ENCODE measurements around the gene IRF2BP1. TPM values are rescaled to one million over a fixed set of nuclear protein-coding genes. Genes with fewer than 3 reads are reported as not detected.

Gene IRF2BP1
- total and polyA plus RNA-seq, 2 of the 13 experiments (the other 11 are each of a cell fraction or from before 2014, with no cell fraction given) = 4.3 to 14.3 TPM

GRCh38 chr19:45895519-45895972, 9.6 kb upstream of the IRF2BP1 start (continued):
- no peak; the same call in 1 of the 2 replicates for TF ChIP-seq ZNF275 (CRISPR knock-in tag; IDR thresholded peaks at IDR 0.05; ENCODE audit: borderline replicate concordance)
- no peak for TF ChIP-seq RBM39 (IDR thresholded peaks at IDR 0.05; ENCODE audit: low read depth, low read length, poor library complexity, severe bottlenecking)
- no peak for TF ChIP-seq AGO2 (optimal IDR thresholded peaks at IDR 0.05; ENCODE audit: low read depth, low read length)
- TF ChIP-seq RFXAP (CRISPR knock-in tag; IDR thresholded peaks at IDR 0.05; ENCODE audit: borderline replicate concordance) = peak; percentile 45; the same call in 1 of the 2 replicates
- no peak for TF ChIP-seq PAX8 (CRISPR knock-in tag; IDR thresholded peaks at IDR 0.05; ENCODE audit: borderline replicate concordance)
- no peak; the same call in 1 of the 2 replicates for TF ChIP-seq TARDBP (CRISPR knock-in tag; IDR thresholded peaks at IDR 0.05)
- TF ChIP-seq KDM6A (CRISPR knock-in tag; IDR thresholded peaks at IDR 0.05; ENCODE audit: low read depth) = peak; percentile 67
- TF ChIP-seq ZNF605 (CRISPR knock-in tag; IDR thresholded peaks at IDR 0.05) = 0 out of 2 replicates have a peak, but pooled peaks have one; percentile 20
- TF ChIP-seq ZNF564 (CRISPR knock-in tag; IDR thresholded peaks at IDR 0.05) = no peak
- TF ChIP-seq ZNF547 (CRISPR knock-in tag; IDR thresholded peaks at IDR 0.05) = no peak
- TF ChIP-seq ZNF687 (CRISPR knock-in tag; IDR thresholded peaks at IDR 0.05) = peak; percentile 82
- 0 out of 2 replicates have a peak, but pooled peaks have one; percentile 33 for TF ChIP-seq MXD4 (CRISPR knock-in tag; IDR thresholded peaks at IDR 0.05)
- TF ChIP-seq, protein P1, sequence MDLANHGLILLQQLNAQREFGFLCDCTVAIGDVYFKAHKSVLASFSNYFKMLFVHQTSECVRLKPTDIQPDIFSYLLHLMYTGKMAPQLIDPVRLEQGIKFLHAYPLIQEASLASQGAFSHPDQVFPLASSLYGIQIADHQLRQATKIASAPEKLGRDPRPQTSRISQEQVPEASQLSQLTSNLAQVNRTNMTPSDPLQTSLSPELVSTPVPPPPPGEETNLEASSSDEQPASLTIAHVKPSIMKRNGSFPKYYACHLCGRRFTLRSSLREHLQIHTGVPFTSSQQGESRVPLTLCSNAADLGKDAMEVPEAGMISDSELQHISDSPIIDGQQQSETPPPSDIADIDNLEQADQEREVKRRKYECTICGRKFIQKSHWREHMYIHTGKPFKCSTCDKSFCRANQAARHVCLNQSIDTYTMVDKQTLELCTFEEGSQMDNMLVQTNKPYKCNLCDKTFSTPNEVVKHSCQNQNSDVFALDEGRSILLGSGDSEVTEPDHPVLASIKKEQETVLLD (CRISPR knock-in tag; IDR thresholded peaks at IDR 0.05; ENCODE audit: low read depth) = no peak
- peak; percentile 17; the same call in 1 of the 2 replicates for TF ChIP-seq ZNF788 (CRISPR knock-in tag; IDR thresholded peaks at IDR 0.05; ENCODE audit: borderline replicate concordance)
- no peak for TF ChIP-seq ZNF878 (CRISPR knock-in tag; IDR thresholded peaks at IDR 0.05)
- TF ChIP-seq GZF1 (CRISPR knock-in tag; IDR thresholded peaks at IDR 0.05) = no peak
- TF ChIP-seq ZNF460 (CRISPR knock-in tag; IDR thresholded peaks at IDR 0.05; ENCODE audit: borderline replicate concordance) = no peak
- no peak for TF ChIP-seq TCF12 (IDR thresholded peaks at IDR 0.05)
- TF ChIP-seq TCF12 (CRISPR knock-in tag; IDR thresholded peaks at IDR 0.05) = no peak
- no peak for TF ChIP-seq RAD51 (IDR thresholded peaks at IDR 0.05; ENCODE audit: borderline replicate concordance)
- no peak for TF ChIP-seq CREB1 (IDR thresholded peaks at IDR 0.05)
- TF ChIP-seq CREB1 (CRISPR knock-in tag; IDR thresholded peaks at IDR 0.05) = no peak
- TF ChIP-seq NPAS2 (CRISPR knock-in tag; IDR thresholded peaks at IDR 0.05; ENCODE audit: borderline replicate concordance) = no peak
- TF ChIP-seq PITX1 (CRISPR knock-in tag; IDR thresholded peaks at IDR 0.05) = no peak
- peak; percentile 29; the same call in 1 of the 2 replicates for TF ChIP-seq TAF1 (CRISPR knock-in tag; IDR thresholded peaks at IDR 0.05)
- TF ChIP-seq ZNF619 (CRISPR knock-in tag; IDR thresholded peaks at IDR 0.05) = no peak
- no peak; the same call in 1 of the 2 replicates for TF ChIP-seq NAIF1 (CRISPR knock-in tag; IDR thresholded peaks at IDR 0.05; ENCODE audit: borderline replicate concordance)

All from HepG2 (cell line).